ENCODE data around the gene TRAF2. TPM values are rescaled to one million over a fixed set of nuclear protein-coding genes. Genes with fewer than 3 reads are reported as not detected.

The TRAF2 gene
- total RNA-seq, 1 donor from 2014 or later: 5.3 TPM

DNA sequence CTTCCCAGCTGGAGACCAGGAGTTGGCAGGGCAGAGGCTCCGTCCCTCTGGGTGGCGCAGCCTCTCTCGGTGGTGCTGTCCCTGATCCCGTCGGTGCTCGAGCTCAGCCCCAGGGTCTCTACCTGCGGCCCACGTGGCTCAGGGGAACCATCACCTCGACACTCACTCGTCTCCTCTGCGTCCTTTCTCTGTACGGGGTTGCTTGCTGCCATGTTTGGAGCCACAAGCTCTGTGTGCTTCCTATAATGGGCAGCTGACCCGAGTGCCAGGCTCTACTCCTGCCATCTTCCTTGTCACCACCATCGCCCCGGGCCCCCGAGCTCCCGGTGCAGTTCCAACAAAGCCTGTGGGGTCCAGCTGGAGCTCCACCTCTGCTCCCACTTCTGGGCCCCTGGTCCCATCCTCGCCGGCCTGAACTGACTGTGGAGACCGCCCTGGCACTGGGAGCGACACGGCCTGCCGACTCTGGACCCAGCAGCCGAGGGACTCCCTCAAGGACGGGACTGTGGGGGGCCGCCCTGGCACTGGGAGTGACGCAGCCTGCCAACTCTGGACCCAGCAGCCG, 53.2 kb downstream of the TRAF2 start:
- FAIRE-seq (no peak), DNase-seq (ENCODE audit: low read depth) (no peak)
- Histone ChIP-seq H3K27me3 (ENCODE audit: control insufficient read depth, insufficient read depth, low read length) (no peaks in the 10 kb centered on the region), H3K36me3 (ENCODE audit: control insufficient read depth, insufficient read depth, low read length) (peaks cover 21% of the 10 kb centered on the region), H3K4me3 (ENCODE audit: low read depth, low read length) (no peak overlapping the region)
- TF ChIP-seq, protein P1, sequence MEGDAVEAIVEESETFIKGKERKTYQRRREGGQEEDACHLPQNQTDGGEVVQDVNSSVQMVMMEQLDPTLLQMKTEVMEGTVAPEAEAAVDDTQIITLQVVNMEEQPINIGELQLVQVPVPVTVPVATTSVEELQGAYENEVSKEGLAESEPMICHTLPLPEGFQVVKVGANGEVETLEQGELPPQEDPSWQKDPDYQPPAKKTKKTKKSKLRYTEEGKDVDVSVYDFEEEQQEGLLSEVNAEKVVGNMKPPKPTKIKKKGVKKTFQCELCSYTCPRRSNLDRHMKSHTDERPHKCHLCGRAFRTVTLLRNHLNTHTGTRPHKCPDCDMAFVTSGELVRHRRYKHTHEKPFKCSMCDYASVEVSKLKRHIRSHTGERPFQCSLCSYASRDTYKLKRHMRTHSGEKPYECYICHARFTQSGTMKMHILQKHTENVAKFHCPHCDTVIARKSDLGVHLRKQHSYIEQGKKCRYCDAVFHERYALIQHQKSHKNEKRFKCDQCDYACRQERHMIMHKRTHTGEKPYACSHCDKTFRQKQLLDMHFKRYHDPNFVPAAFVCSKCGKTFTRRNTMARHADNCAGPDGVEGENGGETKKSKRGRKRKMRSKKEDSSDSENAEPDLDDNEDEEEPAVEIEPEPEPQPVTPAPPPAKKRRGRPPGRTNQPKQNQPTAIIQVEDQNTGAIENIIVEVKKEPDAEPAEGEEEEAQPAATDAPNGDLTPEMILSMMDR (IDR thresholded peaks at IDR 0.05; ENCODE audit: insufficient read depth, low read length, severe bottlenecking): no peak

- Histone ChIP-seq H3K36me3 (ENCODE audit: control insufficient read depth, insufficient read depth, low read length) (peaks cover 21% of the 10 kb centered on the region), H3K4me3 (ENCODE audit: low read depth, low read length) (no peak overlapping the region), H3K27me3 (ENCODE audit: control insufficient read depth, insufficient read depth, low read length) (no peaks in the 10 kb centered on the region)
- DNase-seq (ENCODE audit: low read depth): no peak
- FAIRE-seq: peak; percentile 88
- TF ChIP-seq, protein P1 (IDR thresholded peaks at IDR 0.05; ENCODE audit: insufficient read depth, low read length, severe bottlenecking): no peak
These were observed 53.7 kb downstream of the TRAF2 start for GRCh38 chr9:136939996-136940525.

GRCh38 chr9:136940526-136941230, 54.4 kb downstream of the TRAF2 start:
- TF ChIP-seq, protein P1 (IDR thresholded peaks at IDR 0.05; ENCODE audit: insufficient read depth, low read length, severe bottlenecking): no peak
- H3K27me3 ChIP-seq (ENCODE audit: control insufficient read depth, insufficient read depth, low read length): no peaks in the 10 kb centered on the region
- DNase-seq (ENCODE audit: low read depth) (no peak), FAIRE-seq (no peak)
- peaks cover 21% of the 10 kb centered on the region for H3K36me3 ChIP-seq (ENCODE audit: control insufficient read depth, insufficient read depth, low read length)
- no peak overlapping the region for H3K4me3 ChIP-seq (ENCODE audit: low read depth, low read length)

DNA sequence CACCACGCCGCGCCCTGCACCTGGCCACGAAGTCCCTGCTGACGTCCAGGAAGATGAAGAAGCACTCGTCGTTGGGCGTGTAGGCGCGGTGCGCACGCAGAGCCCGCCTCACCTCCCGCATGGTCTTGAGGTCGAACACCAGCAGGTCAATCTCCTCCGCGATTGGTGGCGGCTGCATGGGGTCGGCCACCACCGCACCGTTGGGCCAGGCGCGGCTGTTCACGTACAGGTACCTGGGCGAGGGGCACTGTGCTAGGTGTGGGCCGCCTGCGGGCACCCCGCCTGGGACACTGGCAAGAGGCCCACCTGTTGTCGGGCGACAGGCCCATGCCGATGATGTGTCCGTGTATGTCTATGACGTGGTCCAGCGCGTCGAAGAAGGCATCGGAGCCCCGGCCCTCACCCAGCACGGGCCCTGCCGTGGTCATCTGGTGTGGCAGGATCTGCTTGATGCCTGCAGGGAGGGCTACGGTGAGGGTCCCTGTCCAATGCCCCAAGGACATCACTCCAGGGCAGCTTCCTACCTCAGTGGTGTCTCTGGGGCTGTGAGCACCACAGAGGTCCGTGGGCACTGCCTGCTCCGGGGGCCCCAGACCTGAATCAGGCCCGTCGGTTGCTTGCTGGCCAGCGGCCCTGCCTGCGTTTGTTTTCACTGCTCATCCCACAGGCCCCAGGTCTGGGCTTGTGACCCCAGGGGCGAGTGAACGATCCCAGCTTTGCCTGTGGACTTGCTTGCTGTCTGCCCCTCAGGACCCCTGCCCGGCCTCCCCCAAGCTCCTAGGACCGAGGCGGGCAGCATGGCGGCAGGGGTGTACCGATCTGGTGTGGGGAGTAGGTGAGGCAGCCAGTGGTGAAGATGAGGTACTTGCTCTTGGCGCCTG, 55.2 kb downstream of the TRAF2 start:
- Histone ChIP-seq H3K4me3 (ENCODE audit: low read depth, low read length) (no peak overlapping the region), H3K27me3 (ENCODE audit: control insufficient read depth, insufficient read depth, low read length) (no peaks in the 10 kb centered on the region), H3K36me3 (ENCODE audit: control insufficient read depth, insufficient read depth, low read length) (peaks cover 21% of the 10 kb centered on the region)
- DNase-seq (ENCODE audit: low read depth) (no peak), FAIRE-seq (no peak)
- TF ChIP-seq, protein P1 (IDR thresholded peaks at IDR 0.05; ENCODE audit: insufficient read depth, low read length, severe bottlenecking): no peak

GRCh38 chr9:136942112-136942880, 56.0 kb downstream of the TRAF2 start:
- DNase-seq (ENCODE audit: low read depth) (no peak), FAIRE-seq (no peak)
- H3K36me3 ChIP-seq (ENCODE audit: control insufficient read depth, insufficient read depth, low read length): peaks cover 21% of the 10 kb centered on the region
- H3K4me3 ChIP-seq (ENCODE audit: low read depth, low read length): no peak overlapping the region
- H3K27me3 ChIP-seq (ENCODE audit: control insufficient read depth, insufficient read depth, low read length): no peaks in the 10 kb centered on the region
- TF ChIP-seq, protein P1 (IDR thresholded peaks at IDR 0.05; ENCODE audit: insufficient read depth, low read length, severe bottlenecking): no peak
